Embryonic facial prominence (tissue), 1 donor: ENCODE measurements around the gene VTI1A.

Source experiments
- DNase-seq: peaks from one replicate; pipeline ENCODE4 v3.0.0-alpha.2; 2016; ENCODE audit errors: extremely low spot score

VTI1A gene

DNA sequence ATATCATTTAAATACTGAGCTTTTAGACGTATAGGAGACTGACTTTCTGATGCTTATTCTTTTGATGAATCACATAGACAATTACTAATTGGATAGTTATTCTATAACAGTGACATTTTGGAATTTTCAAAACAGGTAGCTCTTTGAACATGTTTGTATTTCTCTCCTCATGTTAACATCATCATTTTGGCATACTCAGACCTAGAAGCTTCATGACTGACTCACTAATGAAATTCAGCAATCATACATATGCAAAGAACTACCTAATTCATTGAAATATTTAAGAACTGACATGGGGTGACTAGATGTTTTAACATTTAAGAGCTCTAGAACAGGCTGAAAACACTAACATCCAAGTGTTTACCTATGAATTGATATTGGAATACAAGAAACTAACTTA, 192.3 kb downstream of the VTI1A start:
- DNase-seq, result no peak

DNA sequence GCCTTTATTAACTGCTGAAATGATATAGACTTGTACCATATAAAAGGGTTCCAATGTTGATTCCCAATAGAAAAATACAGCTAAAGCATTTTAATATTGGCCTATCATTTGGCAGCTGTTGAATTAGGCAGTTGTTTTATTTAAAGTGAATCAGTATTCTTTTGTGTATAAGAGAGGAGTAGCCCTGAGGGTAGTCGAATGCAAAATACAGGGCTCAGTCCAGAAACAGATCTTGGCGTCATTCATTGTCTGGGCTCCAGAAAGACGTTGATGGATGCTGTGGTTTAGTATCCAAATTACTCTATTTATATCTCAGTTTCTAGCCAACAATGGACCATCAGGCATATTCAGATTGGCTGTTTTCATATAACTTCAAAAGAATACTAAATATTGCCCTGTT, 193.6 kb downstream of the VTI1A start:
- DNase-seq, result no peak

- no peak for DNase-seq
Observed at GRCh38 chr10:112643600-112644264, 196.7 kb downstream of the VTI1A start.

GRCh38 chr10:112644265-112644645, 197.2 kb downstream of the VTI1A start:
- DNase-seq, result no peak

- DNase-seq, result no peak
Observed at GRCh38 chr10:112649006-112649821, 202.2 kb downstream of the VTI1A start.

GRCh38 chr10:112649822-112650152, 202.8 kb downstream of the VTI1A start:
- no peak for DNase-seq

DNA sequence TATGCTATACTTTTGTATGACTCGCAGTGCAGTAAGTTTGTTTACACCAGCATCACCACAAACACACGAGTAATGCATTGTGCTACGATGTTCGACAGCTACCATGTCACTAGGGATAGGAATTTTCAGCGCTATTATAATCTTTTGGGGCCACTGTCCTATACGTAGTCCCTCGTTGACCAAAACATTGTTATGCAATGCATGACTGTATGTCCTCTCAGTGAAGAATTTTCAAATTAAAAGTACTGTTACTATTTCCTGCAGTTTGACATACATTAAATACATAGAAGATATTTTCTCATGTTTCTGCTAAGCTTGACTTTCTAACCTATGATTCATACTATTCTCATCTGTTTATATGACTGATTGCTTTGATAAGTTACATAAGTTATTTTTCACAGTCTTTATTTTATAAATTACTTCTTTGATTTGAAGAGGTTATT, 203.6 kb downstream of the VTI1A start:
- DNase-seq, result no peak

DNA sequence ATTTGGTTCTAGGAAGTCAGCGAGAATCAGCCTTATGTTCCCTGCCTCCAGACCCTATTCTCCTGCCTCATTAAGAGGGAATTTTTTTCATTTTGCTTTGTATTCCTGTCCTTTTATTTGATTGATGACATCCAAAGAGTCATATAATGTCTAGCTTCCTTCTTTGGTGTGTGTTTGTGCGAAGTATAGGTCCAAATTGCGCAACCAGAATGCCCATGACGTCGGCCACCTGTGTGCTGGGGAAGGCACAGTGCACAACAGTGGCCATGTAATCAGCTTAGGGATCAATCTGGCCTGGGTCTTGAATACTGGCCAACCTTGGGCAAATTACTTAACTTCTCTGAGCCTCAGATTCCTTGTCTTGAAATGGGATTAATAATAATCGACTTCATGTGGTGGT, 206.2 kb downstream of the VTI1A start:
- no peak for DNase-seq

- no peak for DNase-seq
Observed at GRCh38 chr10:112653851-112654250, 206.8 kb downstream of the VTI1A start.

GRCh38 chr10:112654794-112655193, 207.8 kb downstream of the VTI1A start:
- no peak for DNase-seq

GRCh38 chr10:112655722-112656121, 208.7 kb downstream of the VTI1A start:
- no peak for DNase-seq

GRCh38 chr10:112658465-112658864, 211.4 kb downstream of the VTI1A start:
- no peak for DNase-seq

DNA sequence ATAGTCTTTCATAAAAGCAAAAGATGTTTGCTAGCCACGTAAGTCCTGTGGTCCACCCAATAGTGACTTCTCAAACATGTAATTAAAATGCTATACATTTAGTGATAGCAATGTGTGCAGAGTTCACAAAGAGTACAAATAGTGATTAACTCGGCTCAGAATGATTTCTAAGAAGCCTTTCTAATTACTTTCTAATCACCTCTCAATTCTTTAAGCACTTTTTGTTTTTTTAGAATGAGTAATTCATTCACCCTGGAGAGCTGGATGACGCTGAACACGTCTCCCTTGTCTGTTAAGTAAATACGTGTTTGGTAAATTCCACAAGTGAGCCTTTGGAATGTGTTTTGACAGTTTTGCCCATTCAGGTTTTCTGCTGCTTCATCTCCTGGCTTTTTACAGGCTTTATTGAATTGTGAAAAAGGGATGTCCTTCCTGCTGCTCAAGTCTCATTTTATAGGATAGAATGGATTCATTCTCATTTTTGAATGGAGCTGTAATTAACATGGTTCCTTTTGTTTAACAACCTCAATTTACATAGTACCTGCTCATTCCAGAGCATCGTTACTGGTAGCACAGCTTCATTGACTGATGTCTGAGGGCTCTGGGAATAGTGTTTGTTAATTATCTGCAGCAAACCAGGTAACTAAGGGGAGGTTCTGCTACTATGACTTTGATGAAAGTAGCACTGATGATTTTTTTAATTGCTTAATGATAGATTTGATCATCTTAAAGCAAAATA, 212.1 kb downstream of the VTI1A start:
- no peak for DNase-seq

DNA sequence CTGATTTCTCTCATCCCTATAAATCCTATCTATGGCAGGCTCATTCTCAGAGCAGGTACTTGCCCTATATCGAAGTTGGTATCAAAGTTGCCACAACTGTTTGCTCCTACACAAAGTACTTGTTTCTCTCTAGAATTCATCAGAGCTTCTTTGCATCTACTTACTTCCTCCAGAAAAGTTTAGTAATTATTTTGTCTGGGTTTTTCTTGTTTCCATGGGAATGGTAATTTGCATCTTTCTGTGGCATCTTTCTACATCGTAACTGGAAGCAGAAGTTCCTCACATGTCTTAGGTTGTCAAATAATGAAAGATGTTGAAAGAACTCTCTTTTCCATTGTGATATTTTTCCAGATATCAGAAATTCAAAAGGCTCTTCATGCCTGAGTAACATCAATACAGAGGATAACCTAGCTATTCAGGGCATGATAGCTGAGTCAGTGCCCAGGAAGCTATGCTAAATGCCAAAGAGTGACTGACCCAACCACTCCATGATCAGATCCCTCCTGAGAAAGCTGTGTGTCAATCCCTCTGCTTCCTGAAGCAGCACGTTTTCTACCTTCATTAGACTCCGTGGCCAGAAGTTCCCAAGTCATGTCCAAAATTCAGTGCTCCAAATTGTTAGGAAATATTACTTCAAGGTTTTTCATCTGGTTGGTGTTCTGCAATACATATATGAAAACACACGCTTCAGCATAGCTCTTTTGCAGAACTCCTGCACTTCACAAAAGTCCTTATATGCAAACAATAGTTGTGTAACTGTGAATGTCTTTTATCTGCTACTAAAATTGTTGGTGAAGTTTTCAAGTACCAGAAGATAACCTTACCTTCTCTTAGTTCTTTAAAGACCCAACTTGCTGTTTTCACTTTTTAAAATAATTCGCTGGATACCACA, 216.5 kb downstream of the VTI1A start:
- no peak for DNase-seq

DNA sequence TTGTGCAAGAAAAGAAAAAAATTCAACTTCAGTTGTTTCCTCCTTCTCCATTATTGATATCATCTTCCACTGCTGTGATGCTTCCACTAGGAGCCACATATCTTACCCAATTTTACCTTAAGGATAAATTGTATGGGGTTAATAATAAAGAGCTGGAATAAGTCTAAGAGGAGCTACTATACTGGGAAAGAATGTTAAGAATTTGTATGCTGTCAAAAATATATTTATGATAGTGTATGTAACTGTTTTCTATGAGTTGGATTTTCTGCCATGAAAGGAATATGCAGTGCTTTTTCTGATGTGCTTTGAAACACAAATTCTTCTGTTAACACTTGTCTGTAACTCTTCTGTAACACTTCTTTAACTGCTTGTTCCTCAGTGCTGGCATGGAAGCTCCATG, 219.1 kb downstream of the VTI1A start:
- no peak for DNase-seq

GRCh38 chr10:112669989-112670388, 223.0 kb downstream of the VTI1A start:
- DNase-seq, result no peak

- DNase-seq, result no peak
Observed at GRCh38 chr10:112671743-112672142, 224.7 kb downstream of the VTI1A start.

- no peak for DNase-seq
Observed at GRCh38 chr10:112672706-112673105, 225.7 kb downstream of the VTI1A start.

- DNase-seq, result no peak
Observed at GRCh38 chr10:112675560-112676083, 228.6 kb downstream of the VTI1A start.

DNA sequence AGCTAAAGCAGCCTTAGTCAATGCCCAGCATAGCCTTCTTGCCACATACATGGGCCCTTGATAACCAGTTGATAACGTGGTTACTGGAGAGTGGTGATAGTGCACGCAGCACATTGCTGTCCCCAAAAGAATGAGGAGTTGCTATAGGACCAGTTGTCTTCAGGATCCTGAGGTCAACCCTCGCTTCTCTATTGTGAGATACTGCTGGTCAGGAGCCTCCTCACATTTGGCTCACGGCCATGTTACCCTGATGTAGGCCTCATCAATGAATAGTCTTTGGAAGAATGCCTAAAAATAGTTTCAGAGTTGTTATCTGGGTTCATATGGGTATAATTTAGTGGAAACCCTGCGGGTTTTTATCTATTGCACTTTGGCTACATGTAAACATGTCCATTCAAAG, 230.7 kb downstream of the VTI1A start:
- no peak for DNase-seq

- DNase-seq, result no peak
Observed at GRCh38 chr10:112678581-112678980, 231.6 kb downstream of the VTI1A start.

DNA sequence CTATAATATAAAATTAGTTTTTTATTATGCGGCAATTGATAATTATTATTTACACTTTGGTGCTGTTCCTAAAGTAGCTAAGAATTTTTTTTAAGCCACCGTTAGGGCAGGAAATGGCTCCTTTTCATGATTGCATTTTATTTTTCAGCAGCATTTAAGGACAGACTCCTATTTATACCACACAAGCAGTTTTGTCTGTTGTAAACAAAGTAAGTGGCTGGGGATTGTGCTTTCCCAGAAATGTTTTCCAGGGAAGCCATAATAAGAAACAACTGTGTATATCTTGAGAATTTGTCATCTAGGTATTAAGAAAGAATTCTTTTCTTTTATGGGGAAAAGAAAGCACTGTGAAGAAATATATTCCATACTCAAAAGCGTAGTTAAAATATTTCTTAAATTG, 232.0 kb downstream of the VTI1A start:
- DNase-seq, result no peak
